HG03103 (cell line): ENCODE data around the gene PITX1.
"Not testable (repeated sequence)": the region's sequence is repeated elsewhere in the genome, so short reads cannot be mapped to it uniquely, and the experiment has no call there.

Source experiments
- ATAC-seq: cut with Tn5 transposase; IDR thresholded peaks from one replicate; pipeline ENCODE4 v1.9.1; 2021; ENCODE audit warnings: low read depth; ENCODE audit not compliant: unreplicated experiment

PITX1 gene

GRCh38 chr5:135011355-135012032 lies 22.5 kb downstream of the PITX1 start:
- ATAC-seq = no peak

- no peak for ATAC-seq
Measured at GRCh38 chr5:135010502-135011354, 23.3 kb downstream of the PITX1 start.

GRCh38 chr5:135009736-135010501 lies 24.1 kb downstream of the PITX1 start:
- ATAC-seq = no peak

GRCh38 chr5:135008981-135009735 lies 24.9 kb downstream of the PITX1 start:
- ATAC-seq = no peak

GRCh38 chr5:135008556-135008955 lies 25.5 kb downstream of the PITX1 start:
- no peak for ATAC-seq

GRCh38 chr5:135007749-135008363 lies 26.2 kb downstream of the PITX1 start:
- ATAC-seq = no peak

- ATAC-seq = no peak
Measured at GRCh38 chr5:135007305-135007704, 26.7 kb downstream of the PITX1 start.

GRCh38 chr5:135005076-135005475 lies 29.0 kb downstream of the PITX1 start:
- ATAC-seq = no peak

- ATAC-seq = no peak
Measured at GRCh38 chr5:135004376-135004775, 29.7 kb downstream of the PITX1 start.

- ATAC-seq = not testable (repeated sequence)
Measured at GRCh38 chr5:134998068-134998467, 36.0 kb downstream of the PITX1 start.

- ATAC-seq = no peak
Measured at GRCh38 chr5:134997015-134997414, 37.0 kb downstream of the PITX1 start.

- no peak for ATAC-seq
Measured at GRCh38 chr5:134995850-134996402, 38.1 kb downstream of the PITX1 start.

- no peak for ATAC-seq
Measured at GRCh38 chr5:134994560-134995156, 39.4 kb downstream of the PITX1 start.

- no peak for ATAC-seq
Measured at GRCh38 chr5:134993161-134993560, 40.9 kb downstream of the PITX1 start.

- no peak for ATAC-seq
Measured at GRCh38 chr5:134992148-134992547, 41.9 kb downstream of the PITX1 start.

GRCh38 chr5:134990183-134990582 lies 43.8 kb downstream of the PITX1 start:
- not testable (repeated sequence) for ATAC-seq

GRCh38 chr5:134989266-134989830 lies 44.7 kb downstream of the PITX1 start:
- ATAC-seq = no peak

- ATAC-seq = no peak
Measured at GRCh38 chr5:134982230-134982629, 51.8 kb downstream of the PITX1 start.

- no peak for ATAC-seq
Measured at GRCh38 chr5:134979416-134979815, 54.6 kb downstream of the PITX1 start.
